ENCODE measurements around the gene EIF3F.

The EIF3F gene

GRCh38 chr11:8018484-8019313, 31.6 kb downstream of the EIF3F start:
- Histone ChIP-seq H4K5ac (ENCODE audit: low read length) (no peak overlapping the region), H3K56ac (ENCODE audit: low read length) (peak overlapping the region; percentile 50), H3K4ac (ENCODE audit: low read depth, low read length) (no peak overlapping the region), H2BK15ac (replicated peaks; ENCODE audit: low read depth) (no peak overlapping the region), H2BK120ac (ENCODE audit: low read depth, low read length) (no peak overlapping the region), H3K18ac (ENCODE audit: low read length) (no peak overlapping the region), H2AK5ac (ENCODE audit: low read length) (no peak overlapping the region), H3K23ac (ENCODE audit: low read length) (no peak overlapping the region), H2BK5ac (ENCODE audit: low read length) (no peak overlapping the region), H3K79me2 (ENCODE audit: control insufficient read depth, insufficient read depth, low read length) (no peaks in the 10 kb centered on the region), H3K79me1 (ENCODE audit: low read length) (no peaks in the 10 kb centered on the region), H3K9ac (ENCODE audit: low read length) (peak overlapping the region; percentile 34), H3K27me3 (ENCODE audit: insufficient read depth, low read length, poor library complexity) (peaks cover 11% of the 10 kb centered on the region), H3K36me3 (ENCODE audit: control insufficient read depth, insufficient read depth, low read length) (no peaks in the 10 kb centered on the region), H3K4me1 (ENCODE audit: control insufficient read depth, low read depth, low read length) (peaks cover 18% of the 10 kb centered on the region), H3K4me3 (ENCODE audit: low read length) (peak overlapping the region; percentile 4), H3K27ac (ENCODE audit: low read depth, low read length) (no peak overlapping the region), H3K4me2 (ENCODE audit: low read length) (peak overlapping the region; percentile 61), H4K8ac (ENCODE audit: low read depth, low read length) (no peak overlapping the region)
- peak; percentile 94 for DNase-seq
- no CpG with 5 or more reads among the region's 62 CpGs for WGBS (ENCODE audit: extremely low coverage, insufficient coverage, low lambda C conversion rate)

- no peak overlapping the region for H2BK120ac ChIP-seq (ENCODE audit: low read depth, low read length)
- no peak overlapping the region for H4K8ac ChIP-seq (ENCODE audit: low read depth, low read length)
- peaks cover 12% of the 10 kb centered on the region for H3K27me3 ChIP-seq (ENCODE audit: insufficient read depth, low read length, poor library complexity)
- DNase-seq, result no peak
- no peak overlapping the region for H3K27ac ChIP-seq (ENCODE audit: low read depth, low read length)
- no peak overlapping the region for H2BK15ac ChIP-seq (replicated peaks; ENCODE audit: low read depth)
- H3K56ac ChIP-seq (ENCODE audit: low read length), result peak overlapping the region; percentile 50
- H2BK5ac ChIP-seq (ENCODE audit: low read length), result no peak overlapping the region
- no peak overlapping the region for H3K18ac ChIP-seq (ENCODE audit: low read length)
- no peak overlapping the region for H2AK5ac ChIP-seq (ENCODE audit: low read length)
- peaks cover 18% of the 10 kb centered on the region for H3K4me1 ChIP-seq (ENCODE audit: control insufficient read depth, low read depth, low read length)
- H3K4me2 ChIP-seq (ENCODE audit: low read length), result peak overlapping the region; percentile 61
- no peak overlapping the region for H3K23ac ChIP-seq (ENCODE audit: low read length)
- no peaks in the 10 kb centered on the region for H3K79me2 ChIP-seq (ENCODE audit: control insufficient read depth, insufficient read depth, low read length)
- H3K9ac ChIP-seq (ENCODE audit: low read length), result peak overlapping the region; percentile 34
- H3K4me3 ChIP-seq (ENCODE audit: low read length), result peak overlapping the region; percentile 4
- no CpG with 5 or more reads among the region's 84 CpGs for WGBS (ENCODE audit: extremely low coverage, insufficient coverage, low lambda C conversion rate)
- no peaks in the 10 kb centered on the region for H3K79me1 ChIP-seq (ENCODE audit: low read length)
- H4K5ac ChIP-seq (ENCODE audit: low read length), result no peak overlapping the region
- H3K4ac ChIP-seq (ENCODE audit: low read depth, low read length), result no peak overlapping the region
- no peaks in the 10 kb centered on the region for H3K36me3 ChIP-seq (ENCODE audit: control insufficient read depth, insufficient read depth, low read length)
Observed at GRCh38 chr11:8019314-8020243, 32.4 kb downstream of the EIF3F start.

GRCh38 chr11:8020244-8020597, 33.1 kb downstream of the EIF3F start:
- no peak overlapping the region for H4K5ac ChIP-seq (ENCODE audit: low read length)
- DNase-seq, result no peak
- no peak overlapping the region for H3K18ac ChIP-seq (ENCODE audit: low read length)
- H2BK15ac ChIP-seq (replicated peaks; ENCODE audit: low read depth), result no peak overlapping the region
- H3K56ac ChIP-seq (ENCODE audit: low read length), result no peak overlapping the region
- H3K4me1 ChIP-seq (ENCODE audit: control insufficient read depth, low read depth, low read length), result peaks cover 16% of the 10 kb centered on the region
- H3K27ac ChIP-seq (ENCODE audit: low read depth, low read length), result no peak overlapping the region
- H3K4ac ChIP-seq (ENCODE audit: low read depth, low read length), result no peak overlapping the region
- no peak overlapping the region for H4K8ac ChIP-seq (ENCODE audit: low read depth, low read length)
- no peaks in the 10 kb centered on the region for H3K79me1 ChIP-seq (ENCODE audit: low read length)
- WGBS (ENCODE audit: extremely low coverage, insufficient coverage, low lambda C conversion rate), result no CpG with 5 or more reads among the region's 7 CpGs
- no peak overlapping the region for H2BK5ac ChIP-seq (ENCODE audit: low read length)
- no peaks in the 10 kb centered on the region for H3K79me2 ChIP-seq (ENCODE audit: control insufficient read depth, insufficient read depth, low read length)
- H3K23ac ChIP-seq (ENCODE audit: low read length), result no peak overlapping the region
- H3K9ac ChIP-seq (ENCODE audit: low read length), result no peak overlapping the region
- no peak overlapping the region for H3K4me3 ChIP-seq (ENCODE audit: low read length)
- H3K27me3 ChIP-seq (ENCODE audit: insufficient read depth, low read length, poor library complexity), result peaks cover 13% of the 10 kb centered on the region
- H2BK120ac ChIP-seq (ENCODE audit: low read depth, low read length), result no peak overlapping the region
- no peak overlapping the region for H2AK5ac ChIP-seq (ENCODE audit: low read length)
- no peaks in the 10 kb centered on the region for H3K36me3 ChIP-seq (ENCODE audit: control insufficient read depth, insufficient read depth, low read length)
- no peak overlapping the region for H3K4me2 ChIP-seq (ENCODE audit: low read length)

- H3K4me3 ChIP-seq (ENCODE audit: low read length), result no peak overlapping the region
- no peak overlapping the region for H2BK5ac ChIP-seq (ENCODE audit: low read length)
- H3K56ac ChIP-seq (ENCODE audit: low read length), result no peak overlapping the region
- H3K4me2 ChIP-seq (ENCODE audit: low read length), result no peak overlapping the region
- H3K36me3 ChIP-seq (ENCODE audit: control insufficient read depth, insufficient read depth, low read length), result no peaks in the 10 kb centered on the region
- H2AK5ac ChIP-seq (ENCODE audit: low read length), result no peak overlapping the region
- no peak overlapping the region for H2BK15ac ChIP-seq (replicated peaks; ENCODE audit: low read depth)
- H3K9ac ChIP-seq (ENCODE audit: low read length), result no peak overlapping the region
- H2BK120ac ChIP-seq (ENCODE audit: low read depth, low read length), result no peak overlapping the region
- H3K4me1 ChIP-seq (ENCODE audit: control insufficient read depth, low read depth, low read length), result peaks cover 2% of the 10 kb centered on the region
- no peaks in the 10 kb centered on the region for H3K79me1 ChIP-seq (ENCODE audit: low read length)
- no peaks in the 10 kb centered on the region for H3K79me2 ChIP-seq (ENCODE audit: control insufficient read depth, insufficient read depth, low read length)
- H4K5ac ChIP-seq (ENCODE audit: low read length), result no peak overlapping the region
- H3K23ac ChIP-seq (ENCODE audit: low read length), result no peak overlapping the region
- DNase-seq, result no peak
- H3K27me3 ChIP-seq (ENCODE audit: insufficient read depth, low read length, poor library complexity), result peaks cover 13% of the 10 kb centered on the region
- no peak overlapping the region for H4K8ac ChIP-seq (ENCODE audit: low read depth, low read length)
- no peak overlapping the region for H3K27ac ChIP-seq (ENCODE audit: low read depth, low read length)
- H3K18ac ChIP-seq (ENCODE audit: low read length), result no peak overlapping the region
- WGBS (ENCODE audit: extremely low coverage, insufficient coverage, low lambda C conversion rate), result no CpG with 5 or more reads among the region's 1 CpG
- no peak overlapping the region for H3K4ac ChIP-seq (ENCODE audit: low read depth, low read length)
Observed at GRCh38 chr11:8021920-8022319, 34.8 kb downstream of the EIF3F start.

GRCh38 chr11:8022876-8023275, 35.7 kb downstream of the EIF3F start:
- Histone ChIP-seq H3K27me3 (ENCODE audit: insufficient read depth, low read length, poor library complexity) (peaks cover 13% of the 10 kb centered on the region), H4K5ac (ENCODE audit: low read length) (no peak overlapping the region), H4K8ac (ENCODE audit: low read depth, low read length) (no peak overlapping the region), H3K23ac (ENCODE audit: low read length) (no peak overlapping the region), H3K4me1 (ENCODE audit: control insufficient read depth, low read depth, low read length) (peaks cover 2% of the 10 kb centered on the region), H3K79me1 (ENCODE audit: low read length) (no peaks in the 10 kb centered on the region), H2AK5ac (ENCODE audit: low read length) (no peak overlapping the region), H2BK5ac (ENCODE audit: low read length) (no peak overlapping the region), H3K4me3 (ENCODE audit: low read length) (no peak overlapping the region), H2BK120ac (ENCODE audit: low read depth, low read length) (no peak overlapping the region), H3K56ac (ENCODE audit: low read length) (no peak overlapping the region), H2BK15ac (replicated peaks; ENCODE audit: low read depth) (no peak overlapping the region), H3K9ac (ENCODE audit: low read length) (no peak overlapping the region), H3K4ac (ENCODE audit: low read depth, low read length) (no peak overlapping the region), H3K18ac (ENCODE audit: low read length) (no peak overlapping the region), H3K27ac (ENCODE audit: low read depth, low read length) (no peak overlapping the region), H3K4me2 (ENCODE audit: low read length) (no peak overlapping the region), H3K36me3 (ENCODE audit: control insufficient read depth, insufficient read depth, low read length) (no peaks in the 10 kb centered on the region), H3K79me2 (ENCODE audit: control insufficient read depth, insufficient read depth, low read length) (no peaks in the 10 kb centered on the region)
- DNase-seq, result no peak
- WGBS (ENCODE audit: extremely low coverage, insufficient coverage, low lambda C conversion rate), result no CpG with 5 or more reads among the region's 2 CpGs

Measured in mesendoderm (in vitro differentiated cells).